KMS-11 (cell line): ENCODE results near the gene ANKRD27.

Experiments
- H2AFZ ChIP-seq: fragments of 200-600 bp; sonication (generic); 2 replicates; pipeline ENCODE4 v1.6.1; 2016; ENCODE audit warnings: antibody characterized with exemption, mixed run types, low read depth
- H3K27ac ChIP-seq: fragments of 200-600 bp; sonication (generic); 2 replicates; pipeline ENCODE4 v1.6.1; 2016; ENCODE audit warnings: mild to moderate bottlenecking, mixed run types
- H3K27me3 ChIP-seq: fragments of 200-600 bp; sonication (generic); 2 replicates; pipeline ENCODE4 v1.6.1; 2017; ENCODE audit warnings: mild to moderate bottlenecking, low read depth, mixed run types, moderate library complexity; ENCODE audit not compliant: insufficient read depth
- H3K36me3 ChIP-seq: fragments of 200-600 bp; sonication (generic); 2 replicates; pipeline ENCODE4 v1.6.1; 2017; ENCODE audit warnings: mild to moderate bottlenecking, mixed run types; ENCODE audit not compliant: insufficient read depth
- H3K4me1 ChIP-seq: fragments of 200-600 bp; sonication (generic); 2 replicates; pipeline ENCODE4 v1.6.1; 2016; ENCODE audit warnings: mild to moderate bottlenecking, low read depth, mixed run types; ENCODE audit not compliant: poor library complexity, severe bottlenecking
- H3K4me2 ChIP-seq: fragments of 200-600 bp; sonication (generic); 2 replicates; pipeline ENCODE4 v1.7.0; 2016; ENCODE audit warnings: mild to moderate bottlenecking, mixed run types
- H3K4me3 ChIP-seq: fragments of 200-600 bp; sonication (generic); IDR thresholded peaks from 2 replicates; pipeline ENCODE4 v1.6.1; 2017; ENCODE audit warnings: low read depth, low read length, mixed read lengths; ENCODE audit not compliant: insufficient read depth
- H3K79me2 ChIP-seq: fragments of 200-600 bp; sonication (generic); 2 replicates; pipeline ENCODE4 v1.6.1; 2016; ENCODE audit warnings: low read depth, mixed run types; ENCODE audit not compliant: insufficient read depth
- H3K9ac ChIP-seq: fragments of 200-600 bp; sonication (generic); 2 replicates; pipeline ENCODE4 v1.6.1; 2016; ENCODE audit warnings: mild to moderate bottlenecking, mixed run types
- H4K20me1 ChIP-seq: fragments of 200-600 bp; sonication (generic); 2 replicates; pipeline ENCODE4 v1.6.1; 2016; ENCODE audit warnings: mild to moderate bottlenecking, mixed run types; ENCODE audit not compliant: insufficient read depth
- TF ChIP-seq, protein P1 (sequence below): fragments of 200-600 bp; sonication (generic); conservative IDR thresholded peaks from 2 replicates; pipeline ENCODE4 v1.6.1; 2017; ENCODE audit warnings: low read depth, mild to moderate bottlenecking, antibody characterized with exemption, low read length, moderate library complexity, mixed read lengths

The ANKRD27 gene

DNA sequence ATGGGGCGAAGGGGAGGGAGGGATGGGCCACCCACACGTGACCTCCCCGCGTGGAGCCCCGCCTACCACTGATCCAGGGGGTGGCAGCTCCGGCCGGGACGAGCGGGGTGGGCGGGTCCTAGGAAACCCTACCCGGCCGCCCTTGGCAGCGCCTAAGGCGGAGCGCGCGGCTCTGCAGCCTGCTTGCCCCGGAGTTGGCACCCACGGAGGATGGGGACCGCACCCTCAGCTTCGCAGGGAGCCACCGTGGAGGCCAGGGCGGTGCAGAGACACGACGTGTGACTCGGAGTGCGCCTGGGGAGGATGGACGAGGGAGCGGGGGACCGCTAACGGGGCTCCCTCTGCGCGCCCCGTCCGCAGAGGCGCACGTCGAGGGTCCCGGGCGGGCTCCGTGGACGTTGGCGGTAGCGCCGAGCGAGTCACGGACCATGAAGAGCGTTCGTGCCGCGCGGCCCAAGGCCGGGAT lies 773 bp upstream of the ANKRD27 start, which contains the start of gene RGS9BP:
Gene RGS9BP (plus strand): TSS at position 129 of the 466 bp plus-strand sequence. CDS start 416 bp downstream, outside the sequence.
- H4K20me1 ChIP-seq = no peaks in the 10 kb centered on the region

GRCh38 chr19:32674153-32674930 lies 638 bp downstream of the ANKRD27 start:
- peaks cover 58% of the 10 kb centered on the region for H3K79me2 ChIP-seq
- no peak overlapping the region for H3K4me3 ChIP-seq
- TF ChIP-seq, protein P1, sequence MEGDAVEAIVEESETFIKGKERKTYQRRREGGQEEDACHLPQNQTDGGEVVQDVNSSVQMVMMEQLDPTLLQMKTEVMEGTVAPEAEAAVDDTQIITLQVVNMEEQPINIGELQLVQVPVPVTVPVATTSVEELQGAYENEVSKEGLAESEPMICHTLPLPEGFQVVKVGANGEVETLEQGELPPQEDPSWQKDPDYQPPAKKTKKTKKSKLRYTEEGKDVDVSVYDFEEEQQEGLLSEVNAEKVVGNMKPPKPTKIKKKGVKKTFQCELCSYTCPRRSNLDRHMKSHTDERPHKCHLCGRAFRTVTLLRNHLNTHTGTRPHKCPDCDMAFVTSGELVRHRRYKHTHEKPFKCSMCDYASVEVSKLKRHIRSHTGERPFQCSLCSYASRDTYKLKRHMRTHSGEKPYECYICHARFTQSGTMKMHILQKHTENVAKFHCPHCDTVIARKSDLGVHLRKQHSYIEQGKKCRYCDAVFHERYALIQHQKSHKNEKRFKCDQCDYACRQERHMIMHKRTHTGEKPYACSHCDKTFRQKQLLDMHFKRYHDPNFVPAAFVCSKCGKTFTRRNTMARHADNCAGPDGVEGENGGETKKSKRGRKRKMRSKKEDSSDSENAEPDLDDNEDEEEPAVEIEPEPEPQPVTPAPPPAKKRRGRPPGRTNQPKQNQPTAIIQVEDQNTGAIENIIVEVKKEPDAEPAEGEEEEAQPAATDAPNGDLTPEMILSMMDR = no peak
- H4K20me1 ChIP-seq = no peaks in the 10 kb centered on the region
- no peaks in the 10 kb centered on the region for H3K27me3 ChIP-seq
- peaks cover 13% of the 10 kb centered on the region; the same call in 1 of the 2 replicates for H3K36me3 ChIP-seq
- H3K4me1 ChIP-seq = peaks cover 32% of the 10 kb centered on the region
- peak overlapping the region; percentile 62 for H3K4me2 ChIP-seq
- H3K9ac ChIP-seq = peak overlapping the region; percentile 89
- H3K27ac ChIP-seq = peak overlapping the region; percentile 84
- peak overlapping the region; percentile 81 for H2AFZ ChIP-seq

More for the DNA sequence above, 773 bp upstream of the ANKRD27 start, which contains the start of gene RGS9BP:
- Histone ChIP-seq H3K9ac (peak within 1 kb of the TSS; percentile 89), H3K36me3 (peaks cover 8% of the 10 kb centered on the region; the same call in 1 of the 2 replicates), H3K27me3 (no peaks in the 10 kb centered on the region), H3K27ac (peak within 1 kb of the TSS; percentile 84), H2AFZ (peak within 1 kb of the TSS; percentile 81), H3K4me2 (peak within 1 kb of the TSS; percentile 64), H3K4me1 (peaks cover 17% of the 10 kb centered on the region), H3K4me3 (no peak within 1 kb of the TSS), H3K79me2 (peaks cover 43% of the 10 kb centered on the region)
- TF ChIP-seq, protein P1 = no peak

DNA sequence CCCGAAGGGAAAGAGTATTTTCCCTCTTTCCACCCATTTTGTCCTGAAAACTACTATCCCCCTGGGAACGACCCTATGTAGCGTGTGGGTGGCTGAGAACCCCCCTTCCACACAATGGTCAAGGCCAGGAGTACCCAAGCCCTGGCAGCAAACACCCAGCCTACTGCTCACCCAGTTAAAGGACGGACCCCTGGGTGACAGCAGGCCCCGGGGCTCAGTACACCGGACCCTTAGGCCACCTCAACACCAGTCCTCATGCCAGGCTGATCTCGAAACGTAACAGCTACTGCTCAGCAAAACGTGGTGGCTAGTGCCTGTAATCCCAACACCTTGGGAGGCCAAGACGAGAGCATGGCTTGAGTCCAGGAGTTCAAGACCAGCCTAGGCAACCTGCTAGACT lies 1.4 kb downstream of the ANKRD27 start:
- Histone ChIP-seq H3K4me2 (peak overlapping the region; percentile 62), H3K79me2 (peaks cover 65% of the 10 kb centered on the region), H3K4me3 (no peak overlapping the region), H3K27ac (peak overlapping the region; percentile 84), H4K20me1 (no peaks in the 10 kb centered on the region), H3K36me3 (peaks cover 13% of the 10 kb centered on the region; the same call in 1 of the 2 replicates), H3K4me1 (peaks cover 39% of the 10 kb centered on the region), H3K9ac (peak overlapping the region; percentile 89), H3K27me3 (no peaks in the 10 kb centered on the region), H2AFZ (no peak overlapping the region)
- TF ChIP-seq, protein P1 = no peak

- no peak overlapping the region for H3K4me3 ChIP-seq
- peaks cover 73% of the 10 kb centered on the region for H3K79me2 ChIP-seq
- H2AFZ ChIP-seq = no peak overlapping the region
- H3K4me1 ChIP-seq = peaks cover 45% of the 10 kb centered on the region
- peak overlapping the region; percentile 62 for H3K4me2 ChIP-seq
- peak overlapping the region; percentile 84 for H3K27ac ChIP-seq
- peaks cover 4% of the 10 kb centered on the region; the same call in 1 of the 2 replicates for H4K20me1 ChIP-seq
- peak overlapping the region; percentile 89; the same call in 1 of the 2 replicates for H3K9ac ChIP-seq
- H3K36me3 ChIP-seq = peaks cover 13% of the 10 kb centered on the region; the same call in 1 of the 2 replicates
- TF ChIP-seq, protein P1 = no peak
- no peaks in the 10 kb centered on the region for H3K27me3 ChIP-seq
These were observed 2.1 kb downstream of the ANKRD27 start for GRCh38 chr19:32672841-32673240.
